HG03280 (cell line): Measurements from ENCODE around the gene FUT1.
"Not testable (repeated sequence)": the region's sequence is repeated elsewhere in the genome, so short reads cannot be mapped to it uniquely, and the experiment has no call there.

Source experiments
- ATAC-seq: cut with Tn5 transposase; IDR thresholded peaks from one replicate; pipeline ENCODE4 v1.9.1; 2021; ENCODE audit warnings: mild to moderate bottlenecking, moderate library complexity; ENCODE audit not compliant: unreplicated experiment

FUT1 gene

GRCh38 chr19:48768994-48769713 is 16.7 kb upstream of the FUT1 start:
- no peak for ATAC-seq

- not testable (repeated sequence) for ATAC-seq
Observed at GRCh38 chr19:48768171-48768753, 15.8 kb upstream of the FUT1 start.

GRCh38 chr19:48765816-48766215 is 13.4 kb upstream of the FUT1 start:
- not testable (repeated sequence) for ATAC-seq

GRCh38 chr19:48760504-48761205 is 8.2 kb upstream of the FUT1 start:
- no peak for ATAC-seq

GRCh38 chr19:48757741-48758144 is 5.3 kb upstream of the FUT1 start:
- ATAC-seq = no peak

GRCh38 chr19:48757089-48757675 is 4.7 kb upstream of the FUT1 start:
- ATAC-seq = no peak

GRCh38 chr19:48756686-48757085 is 4.2 kb upstream of the FUT1 start:
- no peak for ATAC-seq

- no peak for ATAC-seq
Observed at GRCh38 chr19:48756212-48756611, 3.8 kb upstream of the FUT1 start.

- no peak for ATAC-seq
Observed at GRCh38 chr19:48755787-48756186, 3.3 kb upstream of the FUT1 start.

- no peak for ATAC-seq
Observed at GRCh38 chr19:48755084-48755641, 2.7 kb upstream of the FUT1 start, which contains the start of gene FGF21. TSS of gene FGF21 (plus strand) at chr19:48755524. CDS start at chr19:48756237, 713 bp downstream.

GRCh38 chr19:48751845-48752495 is 471 bp downstream of the FUT1 start:
- no peak for ATAC-seq

- no peak for ATAC-seq
Observed at GRCh38 chr19:48750771-48751504, 1.5 kb downstream of the FUT1 start.

- no peak for ATAC-seq
Observed at GRCh38 chr19:48750351-48750750, 2.1 kb downstream of the FUT1 start.

GRCh38 chr19:48749571-48750198 is 2.8 kb downstream of the FUT1 start:
- ATAC-seq = no peak

- ATAC-seq = no peak
Observed at GRCh38 chr19:48746738-48747575, 5.5 kb downstream of the FUT1 start, which contains the start of gene IZUMO1. TSS of gene IZUMO1 (minus strand) at chr19:48746909. CDS start at chr19:48745859, 1,050 bp downstream.

- ATAC-seq = no peak
Observed at GRCh38 chr19:48746110-48746509, 6.3 kb downstream of the FUT1 start.

GRCh38 chr19:48745208-48745995 is 7.0 kb downstream of the FUT1 start:
- ATAC-seq = no peak

GRCh38 chr19:48742096-48742495 is 10.3 kb downstream of the FUT1 start:
- no peak for ATAC-seq
